K562 treated with DMSO at 1 percent for 4 hours (cell line): ENCODE measurements around the gene RBM23. TPM values are rescaled to one million over a fixed set of nuclear protein-coding genes. Genes with fewer than 3 reads are reported as not detected.

Experiments
- total RNA-seq: library from RNA; unstranded; fragments of 300-600 nt; gene quantifications from 2 replicates; pipeline ENCODE4 v1.2.3, GENCODE V29; 2022; ENCODE audit not compliant: insufficient read depth

The RBM23 gene
- total RNA-seq: 21.8 and 38.3 TPM in 2 replicates

DNA sequence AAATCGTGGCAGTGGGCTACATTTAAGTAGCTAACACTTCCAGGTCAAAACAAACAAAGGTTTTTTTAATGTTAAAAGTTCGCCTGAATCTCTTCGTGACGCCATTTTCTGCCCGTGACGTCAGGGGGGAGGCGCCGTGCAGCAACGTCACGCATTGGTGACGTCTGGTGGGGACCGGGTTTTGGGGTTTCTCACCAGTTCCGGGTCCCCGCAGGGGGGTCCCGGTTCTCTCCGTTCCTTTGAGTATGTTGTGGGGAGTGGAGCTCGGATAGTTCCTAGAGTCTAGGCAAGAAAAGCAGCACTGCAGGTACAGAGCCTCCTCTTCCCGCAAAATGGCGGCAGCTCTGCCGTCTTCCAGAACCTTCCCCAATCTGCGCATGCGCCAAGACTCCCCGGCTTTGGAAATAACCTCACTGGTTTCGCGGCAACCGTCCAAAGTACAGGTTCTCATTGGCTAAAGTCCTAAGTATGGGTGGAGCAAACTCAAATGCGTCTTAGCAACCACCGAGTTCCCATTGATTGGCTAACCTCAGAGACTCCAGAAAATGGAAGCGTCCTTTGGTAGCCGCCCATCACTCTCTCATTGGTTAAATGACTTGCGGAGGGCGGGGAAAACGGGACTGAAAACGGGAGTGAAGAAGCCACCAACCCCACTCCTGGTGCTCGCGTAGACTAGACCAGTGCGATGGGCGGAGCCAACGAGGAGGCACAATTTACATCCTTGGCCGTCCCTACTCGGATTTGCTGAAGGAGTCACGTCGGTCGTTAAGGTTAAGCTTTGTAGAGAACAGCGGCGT lies at the start of gene RBM23:
TSS of gene RBM23 (minus strand) at position 346 of the 797 bp plus-strand sequence.

DNA sequence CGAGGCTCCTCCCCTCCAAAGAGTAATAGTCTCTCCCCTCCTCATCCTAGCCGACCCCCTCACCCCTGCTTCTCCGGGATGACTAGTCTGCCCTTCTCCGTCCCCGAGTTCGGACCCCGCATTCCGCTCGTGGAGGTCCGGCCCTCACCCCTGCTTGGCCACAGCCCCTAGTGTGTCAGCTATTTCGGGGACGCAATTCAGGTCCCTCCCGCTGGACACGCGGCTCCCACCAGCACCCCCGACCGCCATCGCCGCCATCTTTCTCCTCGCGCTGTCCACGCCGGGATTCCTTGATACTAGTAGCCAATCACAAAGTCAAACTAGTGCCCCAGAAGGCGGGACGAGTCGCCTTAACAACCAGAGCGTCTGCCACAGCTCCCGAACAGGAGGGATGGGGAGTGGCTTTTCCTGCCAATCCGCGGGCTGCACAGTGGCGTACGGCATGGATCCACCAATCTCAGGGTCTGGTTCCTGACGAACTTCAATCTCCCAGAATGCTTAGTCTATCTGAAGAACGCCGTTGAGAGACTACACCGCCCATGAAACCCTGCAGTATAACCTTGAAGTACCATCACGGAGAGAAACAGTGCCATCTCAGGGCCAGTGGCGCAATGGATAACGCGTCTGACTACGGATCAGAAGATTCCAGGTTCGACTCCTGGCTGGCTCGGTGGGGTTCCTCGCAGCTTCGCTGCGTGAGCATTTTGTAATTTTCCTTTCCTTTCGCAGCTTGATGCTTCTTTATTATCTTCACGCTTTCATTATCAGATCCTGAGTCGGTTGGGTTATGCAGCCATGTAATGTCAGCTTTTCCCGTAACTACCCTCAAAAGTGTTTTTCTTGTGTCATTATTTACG lies 10.4 kb upstream of the RBM23 start, which contains the start of gene PRMT5:
TSS of gene PRMT5 (minus strand) at position 273 of the 857 bp plus-strand sequence. CDS start at position 258, 15 bp downstream.

GRCh38 chr14:22883173-22883976 lies 35.6 kb downstream of the RBM23 start, which contains the start of gene REM2:
Gene REM2 (plus strand): TSS chr14:22883222. CDS start chr14:22883288, 66 bp downstream.

GRCh38 chr14:22871224-22872032 lies 47.5 kb downstream of the RBM23 start, which contains the start of gene LRP10:
Gene LRP10 (plus strand): TSS chr14:22871740. CDS start chr14:22872304, 564 bp downstream.

Other genes starting within 250 kb of the RBM23 start
- 120 TPM in 2 replicates for gene OXA1L, start 152.5 kb downstream of the RBM23 start, total RNA-seq
- 1.6 and 1.8 TPM in 2 replicates for gene SLC7A7, start 103.7 kb downstream of the RBM23 start, total RNA-seq
- gene MRPL52, start 89.3 kb downstream of the RBM23 start, total RNA-seq: 95.9 and 102 TPM in 2 replicates
- 3.7 and 4.5 TPM in 2 replicates for gene MMP14, start 82.6 kb downstream of the RBM23 start, total RNA-seq
- 40.9 and 49.4 TPM in 2 replicates for gene LRP10, start 47.4 kb downstream of the RBM23 start, total RNA-seq
- 2.6 and 3.2 TPM in 2 replicates for gene REM2, start 35.9 kb downstream of the RBM23 start, total RNA-seq
- 89.0 and 103 TPM in 2 replicates for gene PRMT5, start 10.2 kb upstream of the RBM23 start, total RNA-seq
- gene HAUS4, start 37.9 kb upstream of the RBM23 start, total RNA-seq: 95.0 and 103 TPM in 2 replicates
- 22.0 and 24.4 TPM in 2 replicates for gene AJUBA, start 63.4 kb upstream of the RBM23 start, total RNA-seq
- 20.4 and 22.2 TPM in 2 replicates for gene C14orf93, start 91.0 kb upstream of the RBM23 start, total RNA-seq
- gene PSMB5, start 115.8 kb upstream of the RBM23 start, total RNA-seq: 132 and 139 TPM in 2 replicates
- gene PSMB11, start 123.1 kb upstream of the RBM23 start, total RNA-seq: not detected in 2 replicates
- 15.0 and 18.2 TPM in 2 replicates for gene CDH24, start 138.4 kb upstream of the RBM23 start, total RNA-seq
- 81.9 and 107 TPM in 2 replicates for gene ACIN1, start 176.0 kb upstream of the RBM23 start, total RNA-seq
- gene C14orf119, start 176.4 kb upstream of the RBM23 start, total RNA-seq: 37.4 and 41.8 TPM in 2 replicates
- not detected in 2 replicates for gene CIROP, start 185.8 kb upstream of the RBM23 start, total RNA-seq
- gene CEBPE, start 200.1 kb upstream of the RBM23 start, total RNA-seq: not detected in 2 replicates